Keratinocyte (primary cell): Measurements from ENCODE around the gene FNTB. TPM values are rescaled to one million over a fixed set of nuclear protein-coding genes. Genes with fewer than 3 reads are reported as not detected.

Experiments used
- DNase-seq: peaks from one replicate; pipeline ENCODE4 v3.0.0-alpha.2; 2011; ENCODE audit warnings: low read depth, missing footprints, low spot score
- FAIRE-seq: peaks from 2 replicates; lab custom pipeline; 2011; peaks lifted over from hg19 to GRCh38; lab: Jason Lieb, UNC
- H2AFZ ChIP-seq: 2 replicates; pipeline ENCODE4 v1.6.0; 2012; ENCODE audit warnings: low read length, control low read depth, inconsistent platforms; ENCODE audit not compliant: control insufficient read depth
- H3K27ac ChIP-seq: 2 replicates; pipeline ENCODE4 v1.5.1; 2011; ENCODE audit warnings: low read length; ENCODE audit not compliant: control insufficient read depth, insufficient read depth
- H3K27me3 ChIP-seq: 3 replicates; pipeline ENCODE4 v1.6.0; 2011; ENCODE audit warnings: low read length; ENCODE audit not compliant: control insufficient read depth, insufficient read depth; ENCODE audit errors: extremely low read depth
- H3K36me3 ChIP-seq, 2 experiments: 2 replicates in 1 of 2; 3 replicates in 1 of 2; pipeline ENCODE4 v1.5.1; 2011; ENCODE audit warnings: low read length in 2 of 2, mild to moderate bottlenecking in 1 of 2; ENCODE audit not compliant: control insufficient read depth in 2 of 2, insufficient read depth in 2 of 2; ENCODE audit errors: extremely low read depth in 1 of 2
- H3K4me1 ChIP-seq: 3 replicates; pipeline ENCODE4 v1.5.1; 2011; ENCODE audit warnings: low read length; ENCODE audit not compliant: control insufficient read depth, insufficient read depth; ENCODE audit errors: extremely low read depth
- H3K4me2 ChIP-seq: 3 replicates; pipeline ENCODE4 v1.6.0; 2011; ENCODE audit warnings: low read depth, low read length; ENCODE audit not compliant: control insufficient read depth, insufficient read depth; ENCODE audit errors: extremely low read depth
- H3K4me3 ChIP-seq, 3 experiments: fragments of 200-600 bp in 1 of 3; sonication (generic) in 1 of 3; 2 replicates in 2 of 3; 3 replicates in 1 of 3; pipeline ENCODE4 v1.5.1; 2011 to 2016; ENCODE audit warnings: low read length in 3 of 3, mild to moderate bottlenecking in 3 of 3, control low read depth in 2 of 3, inconsistent platforms in 1 of 3, low read depth in 1 of 3, mixed read lengths in 1 of 3, mixed run types in 1 of 3, moderate library complexity in 1 of 3; ENCODE audit not compliant: control insufficient read depth in 2 of 3, insufficient read depth in 2 of 3; ENCODE audit errors: extremely low read depth in 1 of 3
- H3K79me2 ChIP-seq: 2 replicates; pipeline ENCODE4 v1.6.0; 2012; ENCODE audit warnings: low read length; ENCODE audit not compliant: control insufficient read depth, insufficient read depth
- H3K9ac ChIP-seq: 3 replicates; pipeline ENCODE4 v1.6.0; 2011; ENCODE audit warnings: low read length; ENCODE audit not compliant: control insufficient read depth, insufficient read depth; ENCODE audit errors: extremely low read depth
- H3K9me1 ChIP-seq: 3 replicates; pipeline ENCODE4 v1.6.0; 2011; ENCODE audit warnings: low read length; ENCODE audit not compliant: control insufficient read depth, insufficient read depth; ENCODE audit errors: extremely low read depth
- H3K9me3 ChIP-seq: 2 replicates; pipeline ENCODE4 v1.5.1; 2012; ENCODE audit warnings: low read depth, low read length; ENCODE audit not compliant: control insufficient read depth
- H4K20me1 ChIP-seq: 3 replicates; pipeline ENCODE4 v1.6.0; 2011; ENCODE audit warnings: low read length; ENCODE audit not compliant: control insufficient read depth, insufficient read depth; ENCODE audit errors: extremely low read depth
- EZH2 ChIP-seq: IDR thresholded peaks from one replicate; pipeline ENCODE4 v1.6.1; 2012; ENCODE audit warnings: inconsistent platforms, mild to moderate bottlenecking, low read length, moderate library complexity
- dilution Hi-C: fragments of 300-500 bp; cut with MboI; formaldehyde crosslinking; loops from one replicate; pipeline ENCODE4 v1.7.0; 2020; ENCODE audit warnings: low sequenced_read_pairs; ENCODE audit not compliant: extremely low pct_ligation_motif_present
- polyA plus RNA-seq, 5 experiments: library from polyadenylated mRNA; depleted of rRNA in 3 of 5; stranded (reverse) in 3 of 5; stranded (forward) in 1 of 5; unstranded in 1 of 5; fragments of >200 nt; gene quantifications; 1 replicate in 1 of 5; 2 replicates in 3 of 5; 3 replicates in 1 of 5; pipeline versions ENCODE4 v1.2.1 to v1.2.3, GENCODE V29; 2011 to 2012; ENCODE audit warnings: missing spikeins in 2 of 5, low read depth in 1 of 5, low replicate concordance in 1 of 5
- TF ChIP-seq, protein P1 (sequence below), 3 experiments: IDR thresholded peaks in 1 of 3; conservative IDR thresholded peaks in 1 of 3; optimal IDR thresholded peaks in 1 of 3; 2 replicates in 2 of 3; 3 replicates in 1 of 3; pipeline versions ENCODE3 to v1.5.1; 2011; ENCODE audit warnings: low read length in 3 of 3, mild to moderate bottlenecking in 3 of 3, moderate library complexity in 2 of 3, control low read depth in 1 of 3, inconsistent platforms in 1 of 3; ENCODE audit not compliant: insufficient read depth in 2 of 3; ENCODE audit errors: extremely low read depth in 1 of 3

The FNTB gene
- polyA plus RNA-seq, 1 donor (not counting 4 experiments of a cell fraction or from before 2014, with no cell fraction given), result 10.1 TPM

DNA sequence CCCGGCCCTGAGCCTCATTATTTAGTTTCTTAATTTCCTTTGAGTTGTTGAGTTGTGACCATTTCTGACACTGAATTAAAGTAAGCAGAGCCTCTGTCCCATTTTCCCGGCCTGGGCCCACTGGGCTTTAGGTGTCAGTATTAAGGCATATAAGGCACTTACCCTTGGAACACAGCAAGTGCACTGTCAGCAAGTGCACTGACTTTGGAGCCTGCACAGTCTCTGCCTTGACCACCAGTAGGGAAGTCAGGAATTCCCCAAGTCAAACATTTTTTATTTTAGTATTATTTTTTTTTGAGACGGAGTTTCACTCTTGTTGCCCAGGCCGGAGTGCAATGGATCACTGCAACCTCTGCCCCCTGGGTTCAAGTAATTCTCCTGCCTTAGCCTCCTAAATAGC is 59.0 kb downstream of the FNTB start:
- no peak for FAIRE-seq
- H4K20me1 ChIP-seq, result no peaks in the 10 kb centered on the region
- no peaks in the 10 kb centered on the region for H3K9me3 ChIP-seq
- no peak overlapping the region for H3K4me3 ChIP-seq
- no peaks in the 10 kb centered on the region for H3K79me2 ChIP-seq
- H2AFZ ChIP-seq, result no peak overlapping the region
- DNase-seq, result no peak
- no peak overlapping the region for H3K9ac ChIP-seq
- H3K27me3 ChIP-seq, result no peaks in the 10 kb centered on the region
- no peaks in the 10 kb centered on the region for H3K9me1 ChIP-seq
- peaks cover 6 to 9% of the 10 kb centered on the region in 2 experiments for H3K36me3 ChIP-seq
- H3K4me2 ChIP-seq, result no peak overlapping the region
- H3K4me1 ChIP-seq, result peaks cover 18% of the 10 kb centered on the region
- no peak overlapping the region for H3K27ac ChIP-seq
- TF ChIP-seq, protein P1, sequence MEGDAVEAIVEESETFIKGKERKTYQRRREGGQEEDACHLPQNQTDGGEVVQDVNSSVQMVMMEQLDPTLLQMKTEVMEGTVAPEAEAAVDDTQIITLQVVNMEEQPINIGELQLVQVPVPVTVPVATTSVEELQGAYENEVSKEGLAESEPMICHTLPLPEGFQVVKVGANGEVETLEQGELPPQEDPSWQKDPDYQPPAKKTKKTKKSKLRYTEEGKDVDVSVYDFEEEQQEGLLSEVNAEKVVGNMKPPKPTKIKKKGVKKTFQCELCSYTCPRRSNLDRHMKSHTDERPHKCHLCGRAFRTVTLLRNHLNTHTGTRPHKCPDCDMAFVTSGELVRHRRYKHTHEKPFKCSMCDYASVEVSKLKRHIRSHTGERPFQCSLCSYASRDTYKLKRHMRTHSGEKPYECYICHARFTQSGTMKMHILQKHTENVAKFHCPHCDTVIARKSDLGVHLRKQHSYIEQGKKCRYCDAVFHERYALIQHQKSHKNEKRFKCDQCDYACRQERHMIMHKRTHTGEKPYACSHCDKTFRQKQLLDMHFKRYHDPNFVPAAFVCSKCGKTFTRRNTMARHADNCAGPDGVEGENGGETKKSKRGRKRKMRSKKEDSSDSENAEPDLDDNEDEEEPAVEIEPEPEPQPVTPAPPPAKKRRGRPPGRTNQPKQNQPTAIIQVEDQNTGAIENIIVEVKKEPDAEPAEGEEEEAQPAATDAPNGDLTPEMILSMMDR (optimal IDR thresholded peaks at IDR 0.05 in 1 of 3, IDR thresholded peaks at IDR 0.05 in 1 of 3, conservative IDR thresholded peaks at IDR 0.05 in 1 of 3; ENCODE audit: extremely low read depth in 1 of 3, insufficient read depth in 2 of 3, low read length in 3 of 3), result no peak
- no peak for TF ChIP-seq EZH2
- dilution Hi-C loops, result no loop called here

DNA sequence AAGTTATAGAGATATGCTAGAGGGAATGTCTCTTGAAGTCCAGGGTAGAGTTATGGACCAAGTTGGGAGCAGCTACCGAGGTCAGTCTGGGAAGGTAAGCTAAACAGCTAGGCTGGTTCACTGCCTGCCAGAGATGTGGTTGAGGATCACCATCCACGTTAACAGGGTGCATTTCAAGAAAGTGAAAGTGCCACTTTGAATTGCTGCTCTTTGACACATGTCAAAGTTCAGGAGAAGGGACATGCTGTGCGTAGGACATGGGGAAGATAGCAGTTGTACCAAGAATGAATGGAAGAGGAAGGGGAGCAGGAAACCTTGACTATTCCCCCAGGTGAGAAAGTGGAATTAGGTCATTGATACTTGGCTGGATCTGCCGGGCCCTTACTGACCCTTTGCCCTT is 66.1 kb downstream of the FNTB start:
- no peak for TF ChIP-seq EZH2
- TF ChIP-seq, protein P1 (optimal IDR thresholded peaks at IDR 0.05 in 1 of 3, IDR thresholded peaks at IDR 0.05 in 1 of 3, conservative IDR thresholded peaks at IDR 0.05 in 1 of 3; ENCODE audit: extremely low read depth in 1 of 3, insufficient read depth in 2 of 3, low read length in 3 of 3), result no peak
- DNase-seq (no peak), FAIRE-seq (no peak)
- peaks cover 8% of the 10 kb centered on the region for H3K4me1 ChIP-seq
- peaks cover 0 to 9% of the 10 kb centered on the region in 2 experiments for H3K36me3 ChIP-seq
- dilution Hi-C loops, result no loop called here
- no peak overlapping the region for H3K27ac ChIP-seq
- no peaks in the 10 kb centered on the region for H3K9me1 ChIP-seq
- no peaks in the 10 kb centered on the region for H4K20me1 ChIP-seq
- H3K9me3 ChIP-seq, result no peaks in the 10 kb centered on the region
- H3K4me3 ChIP-seq, result no peak overlapping the region
- H3K9ac ChIP-seq, result no peak overlapping the region
- no peak overlapping the region for H3K4me2 ChIP-seq
- no peaks in the 10 kb centered on the region for H3K79me2 ChIP-seq
- H2AFZ ChIP-seq, result no peak overlapping the region
- no peaks in the 10 kb centered on the region for H3K27me3 ChIP-seq
